GM18520 (cell line): ENCODE results near the gene COL20A1.
"Not testable (repeated sequence)": the region's sequence is repeated elsewhere in the genome, so short reads cannot be mapped to it uniquely, and the experiment has no call there.

Source experiments
- ATAC-seq: cut with Tn5 transposase; IDR thresholded peaks from one replicate; pipeline ENCODE4 v1.9.1; 2021; ENCODE audit not compliant: unreplicated experiment

COL20A1 gene

GRCh38 chr20:63370618-63371187 lies 77.7 kb downstream of the COL20A1 start:
- ATAC-seq: no peak

- ATAC-seq: no peak
These were observed 78.4 kb downstream of the COL20A1 start for GRCh38 chr20:63371291-63371865.

- no peak for ATAC-seq
These were observed 80.2 kb downstream of the COL20A1 start for GRCh38 chr20:63372971-63373885.

GRCh38 chr20:63373996-63374395 lies 81.0 kb downstream of the COL20A1 start:
- no peak for ATAC-seq

- ATAC-seq: no peak
These were observed 81.5 kb downstream of the COL20A1 start for GRCh38 chr20:63374504-63374903.

- ATAC-seq: no peak
These were observed 82.5 kb downstream of the COL20A1 start for GRCh38 chr20:63375438-63375837.

- no peak for ATAC-seq
These were observed 83.6 kb downstream of the COL20A1 start for GRCh38 chr20:63376283-63377250.

GRCh38 chr20:63377256-63377941 lies 84.4 kb downstream of the COL20A1 start:
- no peak for ATAC-seq

GRCh38 chr20:63377951-63378381 lies 85.0 kb downstream of the COL20A1 start:
- no peak for ATAC-seq

GRCh38 chr20:63378626-63379025 lies 85.6 kb downstream of the COL20A1 start:
- ATAC-seq: no peak

GRCh38 chr20:63379296-63379695 lies 86.3 kb downstream of the COL20A1 start:
- no peak for ATAC-seq

GRCh38 chr20:63379872-63380271 lies 86.9 kb downstream of the COL20A1 start:
- ATAC-seq: not testable (repeated sequence)

- no peak for ATAC-seq
These were observed 87.4 kb downstream of the COL20A1 start for GRCh38 chr20:63380346-63380870.

GRCh38 chr20:63381781-63382431 lies 88.9 kb downstream of the COL20A1 start:
- no peak for ATAC-seq

GRCh38 chr20:63382551-63383300 lies 89.7 kb downstream of the COL20A1 start:
- ATAC-seq: no peak

- ATAC-seq: no peak
These were observed 90.6 kb downstream of the COL20A1 start for GRCh38 chr20:63383556-63383955.

- ATAC-seq: no peak
These were observed 91.3 kb downstream of the COL20A1 start for GRCh38 chr20:63384336-63384735.
